Spleen (tissue), 11 donors: ENCODE measurements around the gene TTC34. TPM values are rescaled to one million over a fixed set of nuclear protein-coding genes. Genes with fewer than 3 reads are reported as not detected.

Experiments used
- DNase-seq: peaks from one replicate; pipeline ENCODE4 v3.0.0-alpha.2; 2020
- H3K27ac ChIP-seq, 8 donors: fragments of 200-600 bp; sonication (generic) in 7 of 8; 1 replicate in 4 of 8; 2 replicates in 4 of 8; pipeline versions ENCODE4 v1.5.0 to v1.8.0; 2016 to 2021; ENCODE audit warnings: inconsistent platforms in 4 of 8, mild to moderate bottlenecking in 4 of 8, moderate library complexity in 1 of 8
- H3K27me3 ChIP-seq, 7 donors: fragments of 200-600 bp; sonication (generic) in 6 of 7; replicated peaks in 1 of 7; 1 replicate in 4 of 7; 2 replicates in 3 of 7; pipeline versions ENCODE4 v1.5.0 to v1.8.0; 2016 to 2021; ENCODE audit warnings: inconsistent platforms in 3 of 7, mild to moderate bottlenecking in 1 of 7
- H3K36me3 ChIP-seq, 6 donors: fragments of 200-600 bp; sonication (generic) in 5 of 6; 1 replicate in 4 of 6; 2 replicates in 2 of 6; pipeline versions ENCODE4 v1.5.0 to v1.8.0; 2016 to 2021; ENCODE audit warnings: inconsistent platforms in 2 of 6
- H3K4me1 ChIP-seq, 6 donors: fragments of 200-600 bp; sonication (generic) in 5 of 6; 1 replicate in 3 of 6; 2 replicates in 3 of 6; pipeline versions ENCODE4 v1.5.0 to v1.8.0; 2016 to 2021; ENCODE audit warnings: inconsistent platforms in 3 of 6
- H3K4me3 ChIP-seq, 8 donors: fragments of 200-600 bp; sonication (generic) in 7 of 8; 1 replicate in 4 of 8; 2 replicates in 4 of 8; pipeline versions ENCODE4 v1.5.0 to v1.8.0; 2016 to 2021; ENCODE audit warnings: inconsistent platforms in 4 of 8, mild to moderate bottlenecking in 4 of 8, moderate library complexity in 2 of 8
- H3K9me3 ChIP-seq, 8 donors: fragments of 200-600 bp; sonication (generic) in 7 of 8; 1 replicate in 4 of 8; 2 replicates in 4 of 8; pipeline versions ENCODE4 v1.5.0 to v1.8.0; 2016 to 2021; ENCODE audit warnings: inconsistent platforms in 4 of 8
- POLR2A ChIP-seq, 3 donors: fragments of 450-650 bp; IDR thresholded peaks; one replicate each; pipeline ENCODE4 v1.5.1; 2017; ENCODE audit warnings: antibody characterized with exemption in 3 of 3, mild to moderate bottlenecking in 1 of 3
- POLR2AphosphoS5 ChIP-seq, 3 donors: sonication (generic); formaldehyde crosslinking; IDR thresholded peaks; one replicate each; pipeline ENCODE4 v1.5.1; 2017; ENCODE audit warnings: antibody characterized with exemption in 3 of 3
- WGBS, 5 donors: extraction: QIAGEN DNeasy Blood & Tissue Kit in 3 of 5; methylation state at CpG; one replicate each; pipeline versions ENCODE4 v1.1.5 to v1.1.7; 2013 to 2018; 5-methylcytosine and 5-hydroxymethylcytosine counted together
- intact Hi-C: fragments of 100-400 bp; cut with DNase I; formaldehyde crosslinking; loops from one replicate; pipeline ENCODE4 v1.15.0; 2023; ENCODE audit warnings: low total_unique reads
- polyA plus RNA-seq, 3 donors: library from polyadenylated mRNA; stranded (reverse); fragments of 200-250 nt; gene quantifications; one replicate each; pipeline ENCODE4 v1.2.1, GENCODE V29; 2013
- total RNA-seq, 7 donors: library from RNA; depleted of rRNA in 3 of 7; stranded (reverse); fragments of >200 nt in 3 of 7; fragmentation: NEBNext Ultra II Directional in 4 of 7; extraction: Animal tissue kit (Norgen Biotek cat#: 25700) in 4 of 7; gene quantifications; one replicate each; pipeline versions ENCODE4 v1.1.0 to v1.2.1, GENCODE V29; 2016 to 2021
- TF ChIP-seq, protein P1 (sequence below), 11 experiments: fragments of 200-600 bp in 7 of 11; fragments of 450-650 bp in 4 of 11; sonication (generic) in 4 of 11; IDR thresholded peaks in 8 of 11; conservative IDR thresholded peaks in 3 of 11; 1 replicate in 7 of 11; 2 replicates in 4 of 11; pipeline versions ENCODE4 v1.4.0 to v1.8.0; 2016 to 2021; ENCODE audit warnings: antibody characterized with exemption in 11 of 11, inconsistent platforms in 4 of 11, mild to moderate bottlenecking in 1 of 11
- donor health status: healthy with polysubstance abuse.
- donor health status: DM: no; HTN: no; CAD: no; lungs with moderate emphysema.
- donor health status: DM: no; HTN: no; CAD: no.
- donor health status: Bipolar disorder and iron deficiency.
- donor health status: healthy.
- donor health status: DM: no; HTN: no; CAD: no.
- donor health status: DM: yes; HTN: yes; CAD: no.

The TTC34 gene
- total and polyA plus RNA-seq, 10 donors = 0.09 to 2.8 (median 1.4) TPM

GRCh38 chr1:2604156-2604843, 197.2 kb downstream of the TTC34 start:
- peaks cover 0 to 3% (median 0%) of the 10 kb centered on the region in 8 donors for H3K9me3 ChIP-seq
- WGBS, 5 donors = 79 to 96% (median 86%) methylated on average over 10 to 19 of the region's 19 CpGs
- TF ChIP-seq POLR2A (IDR thresholded peaks at IDR 0.05) (no peak), POLR2AphosphoS5 (IDR thresholded peaks at IDR 0.05) (no peak)
- TF ChIP-seq, protein P1, sequence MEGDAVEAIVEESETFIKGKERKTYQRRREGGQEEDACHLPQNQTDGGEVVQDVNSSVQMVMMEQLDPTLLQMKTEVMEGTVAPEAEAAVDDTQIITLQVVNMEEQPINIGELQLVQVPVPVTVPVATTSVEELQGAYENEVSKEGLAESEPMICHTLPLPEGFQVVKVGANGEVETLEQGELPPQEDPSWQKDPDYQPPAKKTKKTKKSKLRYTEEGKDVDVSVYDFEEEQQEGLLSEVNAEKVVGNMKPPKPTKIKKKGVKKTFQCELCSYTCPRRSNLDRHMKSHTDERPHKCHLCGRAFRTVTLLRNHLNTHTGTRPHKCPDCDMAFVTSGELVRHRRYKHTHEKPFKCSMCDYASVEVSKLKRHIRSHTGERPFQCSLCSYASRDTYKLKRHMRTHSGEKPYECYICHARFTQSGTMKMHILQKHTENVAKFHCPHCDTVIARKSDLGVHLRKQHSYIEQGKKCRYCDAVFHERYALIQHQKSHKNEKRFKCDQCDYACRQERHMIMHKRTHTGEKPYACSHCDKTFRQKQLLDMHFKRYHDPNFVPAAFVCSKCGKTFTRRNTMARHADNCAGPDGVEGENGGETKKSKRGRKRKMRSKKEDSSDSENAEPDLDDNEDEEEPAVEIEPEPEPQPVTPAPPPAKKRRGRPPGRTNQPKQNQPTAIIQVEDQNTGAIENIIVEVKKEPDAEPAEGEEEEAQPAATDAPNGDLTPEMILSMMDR (IDR thresholded peaks at IDR 0.05 in 8 of 11, conservative IDR thresholded peaks at IDR 0.05 in 3 of 11) = no peak
- H3K4me3 ChIP-seq = no peak overlapping the region
- peaks cover 0 to 40% (median 15%) of the 10 kb centered on the region in 7 donors for H3K27me3 ChIP-seq
- DNase-seq = peak; percentile 65
- H3K4me1 ChIP-seq = no peaks in the 10 kb centered on the region
- intact Hi-C loops = no loop called here
- H3K27ac ChIP-seq = no peak overlapping the region
- H3K36me3 ChIP-seq = no peaks in the 10 kb centered on the region

GRCh38 chr1:2603521-2604155, 197.9 kb downstream of the TTC34 start:
- no peaks in the 10 kb centered on the region for H3K36me3 ChIP-seq
- peaks cover 0 to 40% (median 15%) of the 10 kb centered on the region in 7 donors for H3K27me3 ChIP-seq
- peak; percentile 62 for DNase-seq
- H3K4me3 ChIP-seq = no peak overlapping the region
- peaks cover 0 to 9% (median 6%) of the 10 kb centered on the region in 8 donors for H3K9me3 ChIP-seq
- H3K4me1 ChIP-seq = no peaks in the 10 kb centered on the region
- intact Hi-C loops = no loop called here
- no peak overlapping the region for H3K27ac ChIP-seq
- WGBS, 5 donors = 75 to 89% (median 87%) methylated on average over 13 to 25 of the region's 25 CpGs
- no peak for TF ChIP-seq POLR2A (IDR thresholded peaks at IDR 0.05)
- TF ChIP-seq, protein P1 (IDR thresholded peaks at IDR 0.05 in 8 of 11, conservative IDR thresholded peaks at IDR 0.05 in 3 of 11) = no peak
- TF ChIP-seq POLR2AphosphoS5 (IDR thresholded peaks at IDR 0.05) = no peak

DNA sequence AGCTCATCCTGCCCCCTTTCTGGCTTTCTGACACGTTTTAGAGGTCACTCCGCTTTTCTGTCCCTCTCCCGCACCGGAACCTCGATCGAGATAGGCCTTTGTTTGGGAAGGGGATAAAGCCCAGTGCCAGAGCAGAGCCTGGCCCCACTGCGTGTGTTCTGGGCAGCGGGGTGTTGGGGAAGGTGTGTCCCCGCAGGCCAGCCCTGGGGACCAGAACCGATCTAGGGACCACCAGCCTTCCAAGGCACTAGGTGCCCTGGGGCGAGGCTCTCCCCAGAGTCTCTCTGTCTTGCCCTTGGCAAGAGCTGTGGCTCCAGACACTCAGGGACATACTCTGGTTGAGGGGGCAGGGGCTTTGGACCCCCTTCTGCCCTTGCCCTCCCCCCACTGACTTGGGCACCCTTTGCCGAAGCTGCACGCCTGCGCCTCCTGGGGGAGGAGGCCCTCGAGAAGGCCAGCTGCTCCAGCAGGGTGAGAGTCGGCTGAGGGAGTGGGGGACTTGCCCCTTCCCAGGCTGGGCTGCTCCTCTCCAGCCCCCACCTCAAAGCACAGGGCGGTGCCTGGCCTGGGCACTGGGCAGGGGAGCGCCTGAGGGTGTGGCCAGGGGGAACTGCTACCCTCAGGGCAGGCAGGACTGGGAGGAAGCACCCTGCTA, 198.5 kb downstream of the TTC34 start:
- DNase-seq = peak; percentile 64
- H3K4me1 ChIP-seq = no peaks in the 10 kb centered on the region
- H3K27ac ChIP-seq = no peak overlapping the region
- H3K36me3 ChIP-seq = no peaks in the 10 kb centered on the region
- TF ChIP-seq, protein P1 (IDR thresholded peaks at IDR 0.05 in 8 of 11, conservative IDR thresholded peaks at IDR 0.05 in 3 of 11) = no peak
- no peak for TF ChIP-seq POLR2A (IDR thresholded peaks at IDR 0.05)
- TF ChIP-seq POLR2AphosphoS5 (IDR thresholded peaks at IDR 0.05) = no peak
- H3K27me3 ChIP-seq = peaks cover 0 to 40% (median 15%) of the 10 kb centered on the region in 7 donors
- 79 to 86% (median 82%) methylated on average over 10 to 18 of the region's 18 CpGs for WGBS, 5 donors
- intact Hi-C loops = no loop called here
- H3K4me3 ChIP-seq = no peak overlapping the region
- H3K9me3 ChIP-seq = peaks cover 0 to 14% (median 11%) of the 10 kb centered on the region in 8 donors
